ENCODE results near the gene UST. TPM values are rescaled to one million over a fixed set of nuclear protein-coding genes. Genes with fewer than 3 reads are reported as not detected.

Gene UST
- total and polyA plus RNA-seq, 2 of the 8 experiments (the other 6 are each of a cell fraction or from before 2014, with no cell fraction given) = 13.5 to 34.5 TPM

- Histone ChIP-seq H3K79me1 (ENCODE audit: low read depth, low read length) (peaks cover 2% of the 10 kb centered on the region; the same call in 1 of the 2 replicates), H4K5ac (ENCODE audit: insufficient read length, low read depth, low read length) (no peak overlapping the region), H3K4ac (replicated peaks; ENCODE audit: insufficient read length, low read depth, low read length) (no peak overlapping the region), H3K56ac (replicated peaks; ENCODE audit: insufficient read length, low read depth, low read length) (no peak overlapping the region), H3K23ac (ENCODE audit: insufficient read length) (no peak overlapping the region), H2BK15ac (ENCODE audit: low read length) (no peak overlapping the region), H2BK120ac (replicated peaks; ENCODE audit: low read depth, low read length) (no peak overlapping the region), H4K20me1 (replicated peaks in 1 of 2; ENCODE audit: control insufficient read depth in 1 of 2, insufficient read depth in 2 of 2, low read length in 2 of 2) (no peaks in the 10 kb centered on the region), H4K91ac (replicated peaks; ENCODE audit: insufficient read length, low read length) (no peak overlapping the region), H2BK20ac (ENCODE audit: low read length) (no peak overlapping the region), H3K4me1 (replicated peaks in 1 of 4; ENCODE audit: control insufficient read depth in 3 of 4, insufficient read depth in 4 of 4, low read length in 3 of 4) (peaks cover 0 to 9% (median 3%) of the 10 kb centered on the region in 4 experiments; a peak in 5 of 7 replicates), H2AFZ (ENCODE audit: low read length) (no peak overlapping the region), H3K9me3 (ENCODE audit: insufficient read depth in 2 of 2, low read depth in 1 of 2, low read length in 1 of 2) (peaks cover 0 to 3% of the 10 kb centered on the region in 2 experiments; a peak in 2 of 4 replicates), H3K79me2 (ENCODE audit: control insufficient read depth in 1 of 2, insufficient read depth in 2 of 2, low read length in 2 of 2) (peaks cover 0 to 6% of the 10 kb centered on the region in 2 experiments; a peak in 1 of 4 replicates), H3K36me3 (ENCODE audit: control insufficient read depth in 2 of 4, insufficient read depth in 4 of 4, low read length in 3 of 4) (peaks cover 2 to 20% (median 9%) of the 10 kb centered on the region in 4 experiments; a peak in 6 of 8 replicates), H3K9ac (replicated peaks in 1 of 4; ENCODE audit: extremely low read depth in 1 of 4, low read depth in 3 of 4, low read length in 3 of 4) (no peak overlapping the region), H3K23me2 (ENCODE audit: low read depth, low read length) (no peaks in the 10 kb centered on the region), H3K4me3 (ENCODE audit: extremely low read depth in 1 of 4, insufficient read depth in 2 of 4, low read depth in 3 of 4, low read length in 4 of 4) (no peak overlapping the region), H4K8ac (ENCODE audit: extremely low read depth, insufficient read depth, low read length) (no peak overlapping the region), H2AK5ac (ENCODE audit: low read depth, low read length) (no peak overlapping the region), H3K4me2 (ENCODE audit: insufficient read depth in 1 of 2, low read depth in 2 of 2, low read length in 2 of 2) (no peak overlapping the region), H3K27ac (ENCODE audit: low read depth, low read length) (no peak overlapping the region), H3K18ac (ENCODE audit: extremely low read depth, low read length) (no peak overlapping the region), H2BK12ac (ENCODE audit: low read depth, low read length) (no peak overlapping the region), H3K27me3 (replicated peaks in 1 of 4; ENCODE audit: control insufficient read depth in 3 of 4, extremely low read depth in 1 of 4, insufficient read depth in 3 of 4, low read length in 3 of 4) (no peaks in the 10 kb centered on the region), H2BK5ac (ENCODE audit: low read depth, low read length) (no peak overlapping the region), H3K14ac (ENCODE audit: insufficient read length) (no peak overlapping the region)
- POLR2A ChIA-PET (ENCODE audit: partially characterized antibody) = no interaction called here
- CTCF ChIA-PET (ENCODE audit: partially characterized antibody) = interaction anchor here (1.1 to 1.5 kb wide), 4 partner anchors 8 to 68 kb away, joined by 3 to 7 read pairs (median 4); no protein-coding TSS in a partner anchor
- DNase-seq (ENCODE audit: low read depth in 1 of 2, low spot score in 2 of 2) = no peak
- no peak for FAIRE-seq
- 87% methylated on average over 3 of the region's 3 CpGs; no CpG with 5 or more reads in 1 of the 2 experiments for WGBS, 2 experiments (ENCODE audit: extremely low coverage in 1 of 2, insufficient coverage in 1 of 2, insufficient read length in 1 of 2, insufficient replicate concordance in 2 of 2, low coverage in 1 of 2, low lambda C conversion rate in 2 of 2, missing lambda C conversion rate in 1 of 2)
- TF ChIP-seq ZNF274 (IDR thresholded peaks at IDR 0.05; ENCODE audit: borderline replicate concordance, extremely low read depth, low read length) = no peak
- TF ChIP-seq CTBP2 (IDR thresholded peaks at IDR 0.05; ENCODE audit: borderline replicate concordance, insufficient read depth, insufficient read length, low read length) = no peak
- no peak for TF ChIP-seq RBBP5 (IDR thresholded peaks at IDR 0.05; ENCODE audit: borderline replicate concordance, low read depth, low read length)
Measured at GRCh38 chr6:148959008-148959407, 212.2 kb downstream of the UST start.

All from H1 (cell line).